NOMO-1 treated with DMSO at 0.1 percent for 48 hours (cell line): Measurements from ENCODE around the gene RCOR1.
"Not testable (repeated sequence)": the region's sequence is repeated elsewhere in the genome, so short reads cannot be mapped to it uniquely, and the experiment has no call there.

Experiments
- DNase-seq: peaks from one replicate; lab custom pipeline; 2025; ENCODE audit not compliant: unreplicated experiment; lab: John Stamatoyannopoulos, UW

Gene RCOR1

GRCh38 chr14:102570334-102570995, 22.0 kb upstream of the RCOR1 start:
- no peak for DNase-seq

- no peak for DNase-seq
Measured at GRCh38 chr14:102571043-102571442, 21.4 kb upstream of the RCOR1 start.

GRCh38 chr14:102571478-102572042, 20.9 kb upstream of the RCOR1 start:
- DNase-seq: no peak

GRCh38 chr14:102573161-102573560, 19.3 kb upstream of the RCOR1 start:
- DNase-seq: not testable (repeated sequence)

GRCh38 chr14:102573591-102574046, 18.8 kb upstream of the RCOR1 start:
- DNase-seq: peak; percentile 73

- no peak for DNase-seq
Measured at GRCh38 chr14:102574281-102575159, 17.9 kb upstream of the RCOR1 start.

- no peak for DNase-seq
Measured at GRCh38 chr14:102575160-102575845, 17.1 kb upstream of the RCOR1 start.

GRCh38 chr14:102575846-102576428, 16.5 kb upstream of the RCOR1 start:
- not testable (repeated sequence) for DNase-seq

- DNase-seq: no peak
Measured at GRCh38 chr14:102578821-102579220, 13.6 kb upstream of the RCOR1 start.

DNA sequence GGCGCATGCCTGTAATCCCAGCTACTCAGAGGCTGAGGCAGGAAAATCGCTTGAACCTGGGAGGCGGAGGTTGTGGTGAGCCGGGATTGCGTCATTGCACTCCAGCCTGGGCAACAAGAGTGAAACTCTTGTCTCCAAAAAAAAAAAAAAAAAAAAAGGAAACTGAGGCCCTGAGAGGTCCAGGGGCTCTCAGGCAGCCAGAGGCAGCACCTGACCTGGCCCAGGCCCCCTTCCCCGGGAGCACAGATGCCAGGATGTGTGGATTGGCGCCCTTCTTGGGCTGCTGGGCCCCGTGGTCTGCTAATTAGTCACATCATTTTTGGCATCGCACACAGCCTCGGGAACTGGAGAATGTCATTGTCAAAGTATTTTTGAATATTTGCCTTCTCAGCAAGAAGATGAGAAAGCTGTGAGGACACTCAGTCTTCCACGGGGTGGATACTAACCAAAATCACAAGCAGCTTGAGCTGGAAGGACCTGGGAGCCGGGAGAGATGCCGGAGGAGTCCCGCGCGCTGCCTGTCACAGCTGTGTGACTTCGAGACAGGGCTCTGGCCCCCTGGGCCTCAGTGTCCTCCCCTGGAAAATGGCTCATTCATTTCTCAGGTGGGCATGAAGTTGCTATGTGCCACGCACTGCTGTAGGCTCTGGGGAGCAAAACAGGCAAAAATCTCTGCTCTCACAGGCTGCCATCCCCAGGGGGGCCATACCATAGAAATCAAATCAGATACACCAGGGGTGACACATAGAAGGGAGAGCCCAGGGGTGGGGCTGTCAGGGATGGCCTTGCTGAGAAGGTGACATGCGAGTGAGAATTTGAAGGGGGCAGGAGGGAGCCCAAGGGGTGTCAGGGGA, 12.5 kb upstream of the RCOR1 start:
- no peak for DNase-seq

- DNase-seq: no peak
Measured at GRCh38 chr14:102580550-102581110, 11.8 kb upstream of the RCOR1 start.

DNA sequence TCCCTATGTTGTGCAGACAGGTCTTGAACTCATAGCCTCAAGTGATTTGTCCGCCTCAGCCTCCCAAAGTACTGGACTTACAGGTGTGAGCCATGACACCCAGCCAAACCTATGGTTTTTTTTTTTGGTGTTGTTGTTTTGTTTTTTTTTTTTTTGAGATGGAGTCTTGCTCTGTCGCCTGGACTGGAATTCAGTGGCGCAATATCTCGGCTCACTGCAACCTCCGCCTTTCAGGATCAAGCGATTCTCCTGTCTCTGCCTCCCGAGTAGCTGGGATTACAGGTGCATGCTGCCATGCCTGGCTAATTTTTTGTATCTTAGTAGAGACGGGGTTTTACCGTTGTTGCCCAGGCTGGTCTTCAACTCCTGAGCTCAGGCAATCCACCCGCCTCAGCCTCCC, 11.3 kb upstream of the RCOR1 start:
- DNase-seq: no peak

DNA sequence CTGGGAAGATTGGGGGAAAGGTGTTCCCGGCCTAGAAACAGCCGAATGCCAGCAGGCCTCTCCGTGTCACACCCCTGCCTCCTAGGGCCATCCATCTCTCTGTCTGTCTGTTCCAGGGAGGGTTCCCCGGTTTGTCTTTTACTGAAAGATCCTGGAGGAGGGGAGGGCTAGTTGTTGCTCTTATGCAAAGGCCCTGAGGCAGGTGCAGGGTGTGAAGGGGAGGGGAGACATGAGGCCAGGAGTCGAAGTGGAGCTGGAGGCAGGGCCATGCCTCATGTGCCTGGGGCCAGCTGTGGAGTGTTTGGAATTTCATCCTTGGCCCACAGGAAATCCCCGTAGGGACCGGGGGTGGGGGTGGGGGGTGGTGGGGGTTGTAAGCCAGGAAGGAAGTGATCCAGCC, 8.7 kb upstream of the RCOR1 start:
- DNase-seq: no peak

DNA sequence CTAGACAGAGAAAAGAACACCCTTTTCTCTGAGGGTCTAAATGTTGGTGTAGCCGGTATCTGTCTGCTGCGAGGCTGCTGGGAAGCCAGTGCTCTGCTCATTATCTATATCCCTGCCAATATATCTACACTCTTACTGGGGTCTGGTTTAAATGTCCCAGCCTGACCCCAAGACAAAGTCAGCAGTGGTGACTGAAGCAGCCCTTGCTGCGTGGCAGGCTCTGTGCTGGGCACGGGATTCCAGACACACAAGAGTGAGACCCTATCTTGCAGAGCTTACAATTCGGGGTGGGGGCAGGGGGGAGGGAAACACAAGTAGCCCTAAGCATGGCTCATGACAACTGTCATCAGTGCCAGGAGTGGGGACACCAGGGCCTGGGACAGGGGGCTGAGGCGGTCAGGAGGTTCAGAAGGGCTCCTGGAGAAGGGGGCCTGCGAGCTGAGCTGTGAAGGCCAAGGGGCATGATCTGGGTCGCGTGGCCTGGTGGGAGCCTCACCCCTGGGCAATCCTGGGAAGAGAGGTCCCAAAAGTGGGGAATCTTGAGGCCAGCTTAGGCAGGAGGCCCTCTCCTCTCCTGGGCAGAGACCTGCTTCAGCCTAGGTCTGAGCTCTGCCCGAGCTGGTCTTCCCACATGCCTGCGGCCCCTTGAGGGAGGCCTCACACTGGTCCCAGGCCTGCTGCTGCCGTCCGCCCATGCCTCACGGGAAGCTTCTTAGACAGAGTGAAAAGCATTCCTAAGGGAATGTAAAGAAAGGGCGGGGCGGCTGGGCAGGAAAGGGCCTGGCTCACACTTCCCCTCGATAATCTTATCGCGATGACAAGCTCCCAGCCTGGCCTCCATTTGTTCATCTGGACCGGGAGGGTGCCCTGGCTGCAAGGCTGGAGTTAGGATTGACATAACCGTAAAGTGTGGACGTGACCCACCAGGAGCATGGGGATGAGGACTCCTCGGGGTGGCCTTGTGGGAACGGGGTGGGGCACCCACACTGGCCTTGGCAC, 7.3 kb upstream of the RCOR1 start:
- no peak for DNase-seq

DNA sequence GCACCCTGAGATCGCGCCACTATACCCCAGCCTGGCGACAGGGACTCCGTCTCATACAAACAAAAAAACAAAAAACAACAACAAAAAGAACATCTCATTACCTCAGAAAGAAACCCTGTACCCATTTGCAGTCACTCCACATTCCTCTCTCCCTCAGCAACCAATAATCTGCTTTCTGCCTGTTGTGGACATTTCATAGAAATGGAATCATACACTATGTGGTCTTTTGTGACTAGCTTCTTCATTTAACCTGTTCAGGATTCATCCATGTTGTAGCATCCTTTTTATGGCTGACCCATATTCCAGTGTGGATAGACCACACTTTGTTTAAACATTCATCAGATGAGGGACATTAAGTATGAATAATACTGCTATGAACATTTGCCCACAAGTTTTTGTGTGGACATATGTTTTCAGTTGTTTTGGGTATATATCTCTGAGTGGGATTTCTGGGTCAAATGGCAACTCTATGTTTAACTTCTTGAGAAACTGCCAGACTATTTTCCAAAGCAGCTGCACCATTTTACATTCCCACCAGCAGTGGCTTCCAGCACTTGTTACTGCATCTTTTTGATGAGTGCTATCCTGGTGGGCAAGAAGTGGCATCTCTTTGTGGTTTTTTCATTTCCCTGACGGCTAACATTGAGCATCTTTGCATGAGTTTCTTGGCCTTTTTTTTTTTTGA, 5.9 kb upstream of the RCOR1 start:
- no peak for DNase-seq

DNA sequence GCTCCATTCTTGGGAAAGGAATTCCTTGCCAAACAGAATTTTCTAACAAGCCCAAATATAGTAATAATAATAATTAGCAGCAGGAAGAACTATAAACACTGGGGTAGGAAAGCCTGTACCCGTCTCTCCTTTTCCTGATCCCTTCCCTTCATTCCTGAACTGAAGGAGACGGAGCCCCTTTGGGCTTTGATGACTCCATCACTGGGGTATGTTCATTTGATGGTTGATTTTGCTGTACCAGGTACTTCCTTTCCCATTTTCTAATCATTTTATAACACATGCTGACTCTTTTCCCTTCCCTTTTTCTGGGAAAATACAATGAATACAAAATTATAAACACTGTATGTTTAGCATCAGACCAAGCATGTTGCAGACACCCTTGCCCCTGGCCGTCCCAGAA, 3.6 kb upstream of the RCOR1 start:
- DNase-seq: no peak

- no peak for DNase-seq
Measured at GRCh38 chr14:102589761-102590290, 2.6 kb upstream of the RCOR1 start.

GRCh38 chr14:102590667-102591099, 1.8 kb upstream of the RCOR1 start:
- no peak for DNase-seq
